ENCODE results near the gene ELP2. TPM values are rescaled to one million over a fixed set of nuclear protein-coding genes. Genes with fewer than 3 reads are reported as not detected.

Gene ELP2
- polyA plus RNA-seq, 1 donor from 2014 or later: 83.6 TPM

DNA sequence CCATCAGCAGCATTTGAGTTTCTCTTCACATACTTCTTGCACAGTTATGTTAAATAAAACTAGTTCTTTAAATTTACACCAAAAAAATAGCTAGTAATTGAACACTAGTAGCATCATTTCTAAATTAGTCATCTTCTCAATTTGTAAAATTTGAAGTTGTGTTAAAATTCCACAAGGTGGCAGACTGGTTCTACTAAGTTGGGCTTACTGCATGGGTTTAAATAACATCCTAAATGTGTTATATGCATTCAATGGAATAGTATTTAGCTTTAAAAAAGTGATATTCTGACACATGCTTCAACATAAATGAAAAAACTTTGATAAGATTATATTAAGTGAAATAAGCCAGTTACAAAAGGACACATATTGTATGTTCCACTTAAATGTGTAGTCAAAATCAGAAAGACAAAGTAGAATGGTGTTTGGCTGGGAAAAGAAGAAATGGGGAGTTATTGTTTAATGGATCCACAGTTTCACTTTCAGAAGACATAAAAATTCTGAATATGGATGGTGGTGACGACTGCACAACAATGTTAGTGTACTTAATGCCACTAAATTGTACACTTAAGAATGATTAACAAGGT is 33.7 kb upstream of the ELP2 start:
- no peak overlapping the region for H2AFZ ChIP-seq (ENCODE audit: low read depth, low read length)
- no peaks in the 10 kb centered on the region for H3K27me3 ChIP-seq (ENCODE audit: insufficient read depth, low read depth, low read length)
- H3K79me2 ChIP-seq (replicated peaks; ENCODE audit: insufficient read depth, low read length): no peaks in the 10 kb centered on the region
- no peaks in the 10 kb centered on the region for H4K20me1 ChIP-seq (ENCODE audit: insufficient read depth)
- H3K36me3 ChIP-seq (ENCODE audit: insufficient read depth, low read length): no peaks in the 10 kb centered on the region
- no peak overlapping the region for H3K27ac ChIP-seq (ENCODE audit: low read length)
- H3K9me2 ChIP-seq (ENCODE audit: insufficient read depth, low read length): no peaks in the 10 kb centered on the region
- no peaks in the 10 kb centered on the region for H3K9me3 ChIP-seq (ENCODE audit: low read length)
- TF ChIP-seq RAD21 (conservative IDR thresholded peaks at IDR 0.05): peak; percentile 78
- TF ChIP-seq, protein P1, sequence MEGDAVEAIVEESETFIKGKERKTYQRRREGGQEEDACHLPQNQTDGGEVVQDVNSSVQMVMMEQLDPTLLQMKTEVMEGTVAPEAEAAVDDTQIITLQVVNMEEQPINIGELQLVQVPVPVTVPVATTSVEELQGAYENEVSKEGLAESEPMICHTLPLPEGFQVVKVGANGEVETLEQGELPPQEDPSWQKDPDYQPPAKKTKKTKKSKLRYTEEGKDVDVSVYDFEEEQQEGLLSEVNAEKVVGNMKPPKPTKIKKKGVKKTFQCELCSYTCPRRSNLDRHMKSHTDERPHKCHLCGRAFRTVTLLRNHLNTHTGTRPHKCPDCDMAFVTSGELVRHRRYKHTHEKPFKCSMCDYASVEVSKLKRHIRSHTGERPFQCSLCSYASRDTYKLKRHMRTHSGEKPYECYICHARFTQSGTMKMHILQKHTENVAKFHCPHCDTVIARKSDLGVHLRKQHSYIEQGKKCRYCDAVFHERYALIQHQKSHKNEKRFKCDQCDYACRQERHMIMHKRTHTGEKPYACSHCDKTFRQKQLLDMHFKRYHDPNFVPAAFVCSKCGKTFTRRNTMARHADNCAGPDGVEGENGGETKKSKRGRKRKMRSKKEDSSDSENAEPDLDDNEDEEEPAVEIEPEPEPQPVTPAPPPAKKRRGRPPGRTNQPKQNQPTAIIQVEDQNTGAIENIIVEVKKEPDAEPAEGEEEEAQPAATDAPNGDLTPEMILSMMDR (IDR thresholded peaks at IDR 0.05; ENCODE audit: poor library complexity, severe bottlenecking): peak; percentile 75
- TF ChIP-seq EP300 (conservative IDR thresholded peaks at IDR 0.05; ENCODE audit: poor library complexity, severe bottlenecking): no peak
- TF ChIP-seq SMC3 (conservative IDR thresholded peaks at IDR 0.05; ENCODE audit: poor library complexity): peak; percentile 78
- TF ChIP-seq POLR2AphosphoS5 (IDR thresholded peaks at IDR 0.05): no peak
- H3K4me3 ChIP-seq (ENCODE audit: low read length): no peak overlapping the region
- H3K4me2 ChIP-seq (ENCODE audit: low read length): no peak overlapping the region
- no peak overlapping the region for H3K9ac ChIP-seq (ENCODE audit: low read length)
- H3F3A ChIP-seq (ENCODE audit: insufficient read depth, low read length, poor library complexity, severe bottlenecking): no peaks in the 10 kb centered on the region

DNA sequence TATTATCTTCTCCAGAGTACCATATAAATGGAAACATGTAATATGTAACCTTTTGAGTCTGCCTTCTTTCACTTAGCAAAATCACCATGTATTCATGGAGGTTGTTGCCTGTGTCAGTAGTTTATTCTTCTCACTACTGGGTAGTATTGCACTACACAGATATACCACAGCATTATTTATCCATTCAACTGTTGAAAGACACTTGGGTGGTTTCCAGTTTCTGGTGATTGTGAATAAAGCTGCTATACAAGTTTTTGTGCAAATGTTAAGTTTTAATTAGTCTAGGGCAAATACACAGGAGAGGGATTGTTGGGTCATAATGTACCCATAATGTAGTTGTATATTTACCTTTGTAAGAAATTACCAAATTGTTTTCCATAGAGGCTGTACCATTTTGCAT is 32.7 kb upstream of the ELP2 start:
- no peaks in the 10 kb centered on the region for H3F3A ChIP-seq (ENCODE audit: insufficient read depth, low read length, poor library complexity, severe bottlenecking)
- TF ChIP-seq, protein P2, sequence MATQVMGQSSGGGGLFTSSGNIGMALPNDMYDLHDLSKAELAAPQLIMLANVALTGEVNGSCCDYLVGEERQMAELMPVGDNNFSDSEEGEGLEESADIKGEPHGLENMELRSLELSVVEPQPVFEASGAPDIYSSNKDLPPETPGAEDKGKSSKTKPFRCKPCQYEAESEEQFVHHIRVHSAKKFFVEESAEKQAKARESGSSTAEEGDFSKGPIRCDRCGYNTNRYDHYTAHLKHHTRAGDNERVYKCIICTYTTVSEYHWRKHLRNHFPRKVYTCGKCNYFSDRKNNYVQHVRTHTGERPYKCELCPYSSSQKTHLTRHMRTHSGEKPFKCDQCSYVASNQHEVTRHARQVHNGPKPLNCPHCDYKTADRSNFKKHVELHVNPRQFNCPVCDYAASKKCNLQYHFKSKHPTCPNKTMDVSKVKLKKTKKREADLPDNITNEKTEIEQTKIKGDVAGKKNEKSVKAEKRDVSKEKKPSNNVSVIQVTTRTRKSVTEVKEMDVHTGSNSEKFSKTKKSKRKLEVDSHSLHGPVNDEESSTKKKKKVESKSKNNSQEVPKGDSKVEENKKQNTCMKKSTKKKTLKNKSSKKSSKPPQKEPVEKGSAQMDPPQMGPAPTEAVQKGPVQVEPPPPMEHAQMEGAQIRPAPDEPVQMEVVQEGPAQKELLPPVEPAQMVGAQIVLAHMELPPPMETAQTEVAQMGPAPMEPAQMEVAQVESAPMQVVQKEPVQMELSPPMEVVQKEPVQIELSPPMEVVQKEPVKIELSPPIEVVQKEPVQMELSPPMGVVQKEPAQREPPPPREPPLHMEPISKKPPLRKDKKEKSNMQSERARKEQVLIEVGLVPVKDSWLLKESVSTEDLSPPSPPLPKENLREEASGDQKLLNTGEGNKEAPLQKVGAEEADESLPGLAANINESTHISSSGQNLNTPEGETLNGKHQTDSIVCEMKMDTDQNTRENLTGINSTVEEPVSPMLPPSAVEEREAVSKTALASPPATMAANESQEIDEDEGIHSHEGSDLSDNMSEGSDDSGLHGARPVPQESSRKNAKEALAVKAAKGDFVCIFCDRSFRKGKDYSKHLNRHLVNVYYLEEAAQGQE (IDR thresholded peaks at IDR 0.05; ENCODE audit: borderline replicate concordance): no peak
- TF ChIP-seq MXI1 (conservative IDR thresholded peaks at IDR 0.05; ENCODE audit: poor library complexity, severe bottlenecking) (no peak), TAF1 (IDR thresholded peaks at IDR 0.05; ENCODE audit: low read depth) (no peak), RAD21 (conservative IDR thresholded peaks at IDR 0.05) (no peak), SMC3 (conservative IDR thresholded peaks at IDR 0.05; ENCODE audit: poor library complexity) (no peak), EP300 (conservative IDR thresholded peaks at IDR 0.05; ENCODE audit: poor library complexity, severe bottlenecking) (no peak), EZH2 (IDR thresholded peaks at IDR 0.05; ENCODE audit: borderline replicate concordance, insufficient read depth, low read length, poor library complexity, severe bottlenecking) (no peak), POLR2AphosphoS5 (IDR thresholded peaks at IDR 0.05) (no peak)
- TF ChIP-seq, protein P1 (IDR thresholded peaks at IDR 0.05; ENCODE audit: poor library complexity, severe bottlenecking): no peak

More for the DNA sequence above, 32.7 kb upstream of the ELP2 start:
- Histone ChIP-seq H3K36me3 (ENCODE audit: insufficient read depth, low read length) (no peaks in the 10 kb centered on the region), H3K79me2 (replicated peaks; ENCODE audit: insufficient read depth, low read length) (no peaks in the 10 kb centered on the region), H3K9ac (ENCODE audit: low read length) (no peak overlapping the region), H2AFZ (ENCODE audit: low read depth, low read length) (no peak overlapping the region), H3K4me2 (ENCODE audit: low read length) (no peak overlapping the region), H3K27ac (ENCODE audit: low read length) (no peak overlapping the region), H3K4me3 (ENCODE audit: low read length) (no peak overlapping the region), H3K9me3 (ENCODE audit: low read length) (no peaks in the 10 kb centered on the region), H3K9me2 (ENCODE audit: insufficient read depth, low read length) (no peaks in the 10 kb centered on the region), H3K27me3 (ENCODE audit: insufficient read depth, low read depth, low read length) (no peaks in the 10 kb centered on the region), H4K20me1 (ENCODE audit: insufficient read depth) (no peaks in the 10 kb centered on the region)

Measured in neural cell (in vitro differentiated cells).